Lung (tissue), 12 donors: Measurements from ENCODE around the gene VPS13C. TPM values are rescaled to one million over a fixed set of nuclear protein-coding genes. Genes with fewer than 3 reads are reported as not detected.

Experiments used
- ATAC-seq: fragments of 200-7000 bp; cut with Tn5 transposase; one replicate; pipeline ENCODE4 v1.9.1; 2020; ENCODE audit warnings: moderate number of reproducible peaks; ENCODE audit not compliant: insufficient read depth, low FRiP score
- DNase-seq, 3 donors: peaks; one replicate each; pipeline ENCODE4 v3.0.0-alpha.2; 2013 to 2017
- H3K27ac ChIP-seq, 2 donors: one replicate each; pipeline ENCODE4 v1.5.1; 2013; ENCODE audit warnings: mild to moderate bottlenecking in 2 of 2, moderate library complexity in 2 of 2, control low read depth in 1 of 2, inconsistent platforms in 1 of 2, low read depth in 1 of 2, low read length in 1 of 2
- H3K27me3 ChIP-seq, 3 donors: one replicate each; pipeline ENCODE4 v1.5.1; 2013; ENCODE audit warnings: low read length in 2 of 3; ENCODE audit not compliant: control insufficient read depth in 3 of 3, insufficient read depth in 3 of 3
- H3K36me3 ChIP-seq, 4 donors: one replicate each; pipeline ENCODE4 v1.5.1; 2013; ENCODE audit warnings: low read length in 4 of 4, mild to moderate bottlenecking in 1 of 4, moderate library complexity in 1 of 4; ENCODE audit not compliant: control insufficient read depth in 4 of 4, insufficient read depth in 4 of 4
- H3K4me1 ChIP-seq, 5 donors: one replicate each; pipeline ENCODE4 v1.5.1; 2013; ENCODE audit warnings: low read length in 5 of 5, mild to moderate bottlenecking in 2 of 5, moderate library complexity in 1 of 5; ENCODE audit not compliant: control insufficient read depth in 5 of 5, insufficient read depth in 5 of 5
- H3K4me3 ChIP-seq: one replicate; pipeline ENCODE4 v1.5.1; 2013; ENCODE audit warnings: mild to moderate bottlenecking, control low read depth, moderate library complexity
- H3K9ac ChIP-seq, 2 donors: one replicate each; pipeline ENCODE4 v1.5.1; 2013; ENCODE audit warnings: low read length in 2 of 2, control low read depth in 1 of 2; ENCODE audit not compliant: insufficient read depth in 1 of 2
- H3K9me3 ChIP-seq, 4 donors: one replicate each; pipeline ENCODE4 v1.5.1; 2013; ENCODE audit warnings: low read length in 3 of 4, mild to moderate bottlenecking in 1 of 4, moderate library complexity in 1 of 4; ENCODE audit not compliant: control insufficient read depth in 4 of 4, insufficient read depth in 3 of 4
- CTCF ChIP-seq: IDR thresholded peaks from 2 replicates; pipeline ENCODE4 v1.5.1; 2012; ENCODE audit warnings: mild to moderate bottlenecking; ENCODE audit errors: control extremely low read depth, extremely low read depth
- WGBS, 2 donors: extraction: QIAGEN DNeasy Blood & Tissue Kit; methylation state at CpG; one replicate each; pipeline ENCODE4 v1.1.7; 2013; 5-methylcytosine and 5-hydroxymethylcytosine counted together
- polyA plus RNA-seq, 2 donors: library from polyadenylated mRNA; stranded (reverse); fragments of 200-250 nt; gene quantifications; one replicate each; pipeline ENCODE4 v1.2.1, GENCODE V29; 2013
- total RNA-seq, 2 donors: library from RNA; depleted of rRNA in 1 of 2; stranded (reverse); fragments of >200 nt in 1 of 2; gene quantifications; one replicate each; pipeline ENCODE4 v1.2.1, GENCODE V29; 2014 to 2021
- donor health status: control.
- donor health status: control.
- donor health status: Bipolar disorder and iron deficiency.
- donor health status: healthy.
- donor health status: DM: yes; HTN: yes; CAD: no.

VPS13C gene
- total and polyA plus RNA-seq, 4 donors: 16.8 to 196 (median 53.3) TPM

- no peaks in the 10 kb centered on the region for H3K9me3 ChIP-seq
- ATAC-seq: no peak
- 71% methylated on average over 2 of the region's 2 CpGs for WGBS, 2 donors
- H3K27ac ChIP-seq: no peak overlapping the region
- no peak overlapping the region for H3K4me3 ChIP-seq
- H3K4me1 ChIP-seq: peaks cover 0 to 11% (median 0%) of the 10 kb centered on the region in 5 donors
- H3K36me3 ChIP-seq: peaks cover 0 to 2% (median 0%) of the 10 kb centered on the region in 4 donors
- DNase-seq: no peak
- no peak overlapping the region for H3K9ac ChIP-seq
- no peaks in the 10 kb centered on the region for H3K27me3 ChIP-seq
- no peak for TF ChIP-seq CTCF
Measured at GRCh38 chr15:62047282-62047827, 12.9 kb downstream of the VPS13C start.

- Histone ChIP-seq H3K27me3 (no peaks in the 10 kb centered on the region), H3K4me3 (no peak overlapping the region), H3K9ac (no peak overlapping the region), H3K27ac (no peak overlapping the region), H3K36me3 (peaks cover 0 to 2% (median 0%) of the 10 kb centered on the region in 4 donors), H3K9me3 (no peaks in the 10 kb centered on the region), H3K4me1 (peaks cover 0 to 7% (median 0%) of the 10 kb centered on the region in 5 donors)
- no peak for TF ChIP-seq CTCF
- no peak for DNase-seq
- no peak for ATAC-seq
- 58 to 63% methylated on average over 5 of the region's 5 CpGs for WGBS, 2 donors
Measured at GRCh38 chr15:62046078-62046743, 14.0 kb downstream of the VPS13C start.

- TF ChIP-seq CTCF: no peak
- H3K36me3 ChIP-seq: peaks cover 0 to 8% (median 4%) of the 10 kb centered on the region in 4 donors
- H3K27ac ChIP-seq: peak overlapping the region in 1 of 2 donors; percentile 9
- no peaks in the 10 kb centered on the region for H3K9me3 ChIP-seq
- H3K4me1 ChIP-seq: peaks cover 0 to 4% (median 0%) of the 10 kb centered on the region in 5 donors
- no peak overlapping the region for H3K4me3 ChIP-seq
- ATAC-seq: peak; percentile 27
- H3K9ac ChIP-seq: no peak overlapping the region
- DNase-seq: no peak
- 49 to 65% methylated on average over 2 of the region's 2 CpGs for WGBS, 2 donors
- no peaks in the 10 kb centered on the region for H3K27me3 ChIP-seq
Measured at GRCh38 chr15:62035256-62035924, 24.9 kb downstream of the VPS13C start.
